Breast epithelium (tissue), 4 donors: ENCODE data around the gene CCDC6. TPM values are rescaled to one million over a fixed set of nuclear protein-coding genes. Genes with fewer than 3 reads are reported as not detected.

ENCODE experiments used
- DNase-seq, 2 donors: peaks; one replicate each; pipeline ENCODE4 v3.0.0-alpha.2; 2019; ENCODE audit warnings: low spot score in 2 of 2
- H3K27ac ChIP-seq, 2 donors: fragments of 200-600 bp; sonication (generic) in 1 of 2; one replicate each; pipeline ENCODE4 v1.5.1; 2016 to 2019; ENCODE audit warnings: mild to moderate bottlenecking in 1 of 2
- H3K27me3 ChIP-seq, 2 donors: fragments of 200-600 bp; sonication (generic) in 1 of 2; one replicate each; pipeline versions ENCODE4 v1.5.1 to v1.6.0; 2017 to 2019; ENCODE audit warnings: control low read depth in 1 of 2, mild to moderate bottlenecking in 1 of 2
- H3K36me3 ChIP-seq: fragments of 200-600 bp; one replicate; pipeline ENCODE4 v1.5.1; 2019
- H3K4me1 ChIP-seq, 2 donors: fragments of 200-600 bp; sonication (generic); one replicate each; pipeline ENCODE4 v1.5.1; 2016 to 2019; ENCODE audit warnings: control low read depth in 1 of 2
- H3K4me3 ChIP-seq, 3 donors: fragments of 200-600 bp; sonication (generic); 1 replicate in 2 of 3; 2 replicates in 1 of 3; pipeline ENCODE4 v1.5.1; 2016 to 2019; ENCODE audit warnings: mild to moderate bottlenecking in 3 of 3, moderate library complexity in 2 of 3
- H3K9me3 ChIP-seq, 2 donors: fragments of 200-600 bp; sonication (generic) in 1 of 2; one replicate each; pipeline ENCODE4 v1.5.1; 2016 to 2019; ENCODE audit warnings: control low read depth in 1 of 2
- CTCF ChIP-seq, 3 donors: fragments of 450-650 bp; IDR thresholded peaks; one replicate each; pipeline ENCODE4 v1.5.1; 2016 to 2017; ENCODE audit warnings: antibody characterized with exemption in 3 of 3, mild to moderate bottlenecking in 3 of 3, moderate library complexity in 3 of 3
- POLR2A ChIP-seq: fragments of 450-650 bp; IDR thresholded peaks from one replicate; pipeline ENCODE4 v1.6.1; 2016; ENCODE audit warnings: antibody characterized with exemption, mild to moderate bottlenecking, moderate library complexity
- POLR2AphosphoS5 ChIP-seq, 3 donors: sonication (generic); formaldehyde crosslinking; IDR thresholded peaks; one replicate each; pipeline ENCODE4 v1.6.1; 2017; ENCODE audit warnings: antibody characterized with exemption in 3 of 3
- intact Hi-C: fragments of 100-400 bp; cut with DNase I; formaldehyde crosslinking; loops from one replicate; pipeline ENCODE4 v1.15.1; 2023; ENCODE audit warnings: low total_unique reads
- total RNA-seq, 3 donors: library from RNA; depleted of rRNA; stranded (reverse); fragments of >200 nt; gene quantifications; one replicate each; pipeline ENCODE4 v1.1.0, GENCODE V29; 2016

The CCDC6 gene
- total RNA-seq, 3 donors from 2014 or later: 31.4 to 85.6 (median 44.9) TPM

- H3K27me3 ChIP-seq: no peaks in the 10 kb centered on the region
- no peak overlapping the region for H3K4me3 ChIP-seq
- H3K27ac ChIP-seq: no peak overlapping the region
- H3K36me3 ChIP-seq: no peaks in the 10 kb centered on the region
- intact Hi-C loops: no loop called here
- TF ChIP-seq CTCF (IDR thresholded peaks at IDR 0.05): no peak
- no peak for TF ChIP-seq POLR2A
- TF ChIP-seq POLR2AphosphoS5 (IDR thresholded peaks at IDR 0.05): no peak
- no peaks in the 10 kb centered on the region for H3K4me1 ChIP-seq
- no peaks in the 10 kb centered on the region for H3K9me3 ChIP-seq
- DNase-seq: no peak
Measured at GRCh38 chr10:59825932-59826331, 80.4 kb downstream of the CCDC6 start.

- H3K27ac ChIP-seq: no peak overlapping the region
- DNase-seq: no peak
- H3K4me3 ChIP-seq: no peak overlapping the region
- intact Hi-C loops: no loop called here
- H3K27me3 ChIP-seq: no peaks in the 10 kb centered on the region
- H3K4me1 ChIP-seq: no peaks in the 10 kb centered on the region
- no peaks in the 10 kb centered on the region for H3K36me3 ChIP-seq
- TF ChIP-seq POLR2A: no peak
- no peak for TF ChIP-seq CTCF (IDR thresholded peaks at IDR 0.05)
- TF ChIP-seq POLR2AphosphoS5 (IDR thresholded peaks at IDR 0.05): no peak
- H3K9me3 ChIP-seq: no peaks in the 10 kb centered on the region
Measured at GRCh38 chr10:59823751-59824150, 82.6 kb downstream of the CCDC6 start.

GRCh38 chr10:59823111-59823510 lies 83.2 kb downstream of the CCDC6 start:
- Histone ChIP-seq H3K27ac (no peak overlapping the region), H3K27me3 (no peaks in the 10 kb centered on the region), H3K4me3 (no peak overlapping the region), H3K36me3 (no peaks in the 10 kb centered on the region), H3K4me1 (no peaks in the 10 kb centered on the region), H3K9me3 (no peaks in the 10 kb centered on the region)
- no peak for DNase-seq
- intact Hi-C loops: no loop called here
- TF ChIP-seq CTCF (IDR thresholded peaks at IDR 0.05) (no peak), POLR2AphosphoS5 (IDR thresholded peaks at IDR 0.05) (no peak), POLR2A (no peak)

- intact Hi-C loops: no loop called here
- H3K4me1 ChIP-seq: no peaks in the 10 kb centered on the region
- H3K9me3 ChIP-seq: no peaks in the 10 kb centered on the region
- no peak overlapping the region for H3K27ac ChIP-seq
- DNase-seq: no peak
- H3K36me3 ChIP-seq: no peaks in the 10 kb centered on the region
- no peak for TF ChIP-seq CTCF (IDR thresholded peaks at IDR 0.05)
- no peak for TF ChIP-seq POLR2AphosphoS5 (IDR thresholded peaks at IDR 0.05)
- TF ChIP-seq POLR2A: no peak
- no peaks in the 10 kb centered on the region for H3K27me3 ChIP-seq
- H3K4me3 ChIP-seq: no peak overlapping the region
Measured at GRCh38 chr10:59820471-59820870, 85.9 kb downstream of the CCDC6 start.

- H3K27me3 ChIP-seq: no peaks in the 10 kb centered on the region
- DNase-seq: no peak
- intact Hi-C loops: no loop called here
- H3K4me1 ChIP-seq: no peaks in the 10 kb centered on the region
- TF ChIP-seq POLR2A (no peak), CTCF (IDR thresholded peaks at IDR 0.05) (no peak), POLR2AphosphoS5 (IDR thresholded peaks at IDR 0.05) (no peak)
- no peaks in the 10 kb centered on the region for H3K36me3 ChIP-seq
- no peak overlapping the region for H3K4me3 ChIP-seq
- H3K27ac ChIP-seq: no peak overlapping the region
- no peaks in the 10 kb centered on the region for H3K9me3 ChIP-seq
Measured at GRCh38 chr10:59819683-59820082, 86.7 kb downstream of the CCDC6 start.
